ENCODE data around the gene AMN1.
"Not testable (repeated sequence)": the region's sequence is repeated elsewhere in the genome, so short reads cannot be mapped to it uniquely, and the experiment has no call there.

Gene AMN1

DNA sequence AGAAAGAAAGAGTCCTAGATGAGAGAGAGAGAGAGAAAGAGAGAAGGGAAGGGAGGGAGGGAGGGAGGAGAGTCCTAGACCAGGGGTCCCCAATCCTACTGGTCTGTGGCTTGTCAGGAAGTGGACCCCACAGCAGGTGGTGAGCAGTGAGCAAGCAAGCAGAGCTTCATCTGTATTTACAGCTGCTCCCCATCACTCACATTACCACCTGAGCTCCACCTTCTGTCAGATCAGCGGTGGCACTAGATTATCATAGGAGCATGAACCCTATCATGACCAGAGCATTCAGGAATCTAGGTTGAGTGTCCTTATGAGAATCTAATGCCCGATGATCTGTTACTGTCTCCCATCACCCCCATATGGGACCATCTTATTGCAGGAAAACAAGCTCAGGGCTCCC, 39.2 kb upstream of the AMN1 start:
- no peak overlapping the region for H4K8ac ChIP-seq (ENCODE audit: low read depth, low read length)
- no peak overlapping the region for H3K23ac ChIP-seq (ENCODE audit: low read length)
- no peak overlapping the region for H2BK120ac ChIP-seq (ENCODE audit: low read depth, low read length)
- H3K4me1 ChIP-seq (ENCODE audit: control insufficient read depth, low read depth, low read length), result no peaks in the 10 kb centered on the region
- H2BK15ac ChIP-seq (replicated peaks; ENCODE audit: low read depth), result no peak overlapping the region
- H2BK5ac ChIP-seq (ENCODE audit: low read length), result no peak overlapping the region
- no peak overlapping the region for H3K4ac ChIP-seq (ENCODE audit: low read depth, low read length)
- no peaks in the 10 kb centered on the region for H3K79me1 ChIP-seq (ENCODE audit: low read length)
- no peak overlapping the region for H3K4me2 ChIP-seq (ENCODE audit: low read length)
- no peak overlapping the region for H3K56ac ChIP-seq (ENCODE audit: low read length)
- no CpG with 5 or more reads among the region's 2 CpGs for WGBS (ENCODE audit: extremely low coverage, insufficient coverage, low lambda C conversion rate)
- no peak overlapping the region for H3K4me3 ChIP-seq (ENCODE audit: low read length)
- H3K27ac ChIP-seq (ENCODE audit: low read depth, low read length), result no peak overlapping the region
- no peak overlapping the region for H4K5ac ChIP-seq (ENCODE audit: low read length)
- H3K79me2 ChIP-seq (ENCODE audit: control insufficient read depth, insufficient read depth, low read length), result no peaks in the 10 kb centered on the region
- H3K27me3 ChIP-seq (ENCODE audit: insufficient read depth, low read length, poor library complexity), result no peaks in the 10 kb centered on the region
- no peak for DNase-seq
- no peak overlapping the region for H3K9ac ChIP-seq (ENCODE audit: low read length)
- H3K36me3 ChIP-seq (ENCODE audit: control insufficient read depth, insufficient read depth, low read length), result no peaks in the 10 kb centered on the region
- H2AK5ac ChIP-seq (ENCODE audit: low read length), result no peak overlapping the region
- H3K18ac ChIP-seq (ENCODE audit: low read length), result no peak overlapping the region

DNA sequence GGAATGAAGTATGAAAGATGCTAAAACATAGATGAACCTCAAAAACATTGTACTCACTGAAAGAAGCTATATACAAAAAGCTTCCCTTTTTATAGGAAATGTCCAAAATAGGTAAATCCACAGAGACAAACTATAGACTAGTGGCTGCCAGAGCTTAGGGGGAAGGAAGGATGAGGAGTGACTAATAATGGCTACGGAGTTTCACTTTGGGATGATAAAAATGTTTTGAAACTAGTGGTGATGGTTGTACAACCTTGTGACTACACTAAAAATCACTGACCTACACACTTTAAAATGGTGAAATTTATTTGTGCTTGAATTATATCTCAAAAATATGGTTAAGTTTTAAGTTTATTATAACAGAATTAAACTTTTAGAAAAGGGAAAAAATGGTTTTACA, 37.1 kb upstream of the AMN1 start:
- Histone ChIP-seq H3K9ac (ENCODE audit: low read length) (no peak overlapping the region), H3K79me1 (ENCODE audit: low read length) (no peaks in the 10 kb centered on the region), H3K79me2 (ENCODE audit: control insufficient read depth, insufficient read depth, low read length) (no peaks in the 10 kb centered on the region), H3K27me3 (ENCODE audit: insufficient read depth, low read length, poor library complexity) (no peaks in the 10 kb centered on the region), H2BK15ac (replicated peaks; ENCODE audit: low read depth) (no peak overlapping the region), H3K36me3 (ENCODE audit: control insufficient read depth, insufficient read depth, low read length) (no peaks in the 10 kb centered on the region), H3K4me3 (ENCODE audit: low read length) (no peak overlapping the region), H2BK120ac (ENCODE audit: low read depth, low read length) (no peak overlapping the region), H3K4me1 (ENCODE audit: control insufficient read depth, low read depth, low read length) (no peaks in the 10 kb centered on the region), H3K23ac (ENCODE audit: low read length) (no peak overlapping the region), H3K4me2 (ENCODE audit: low read length) (no peak overlapping the region), H2BK5ac (ENCODE audit: low read length) (no peak overlapping the region), H4K8ac (ENCODE audit: low read depth, low read length) (no peak overlapping the region), H3K56ac (ENCODE audit: low read length) (no peak overlapping the region), H2AK5ac (ENCODE audit: low read length) (no peak overlapping the region), H3K18ac (ENCODE audit: low read length) (no peak overlapping the region), H3K4ac (ENCODE audit: low read depth, low read length) (no peak overlapping the region), H4K5ac (ENCODE audit: low read length) (no peak overlapping the region), H3K27ac (ENCODE audit: low read depth, low read length) (no peak overlapping the region)
- no CpG with 5 or more reads among the region's 1 CpG for WGBS (ENCODE audit: extremely low coverage, insufficient coverage, low lambda C conversion rate)
- no peak for DNase-seq

DNA sequence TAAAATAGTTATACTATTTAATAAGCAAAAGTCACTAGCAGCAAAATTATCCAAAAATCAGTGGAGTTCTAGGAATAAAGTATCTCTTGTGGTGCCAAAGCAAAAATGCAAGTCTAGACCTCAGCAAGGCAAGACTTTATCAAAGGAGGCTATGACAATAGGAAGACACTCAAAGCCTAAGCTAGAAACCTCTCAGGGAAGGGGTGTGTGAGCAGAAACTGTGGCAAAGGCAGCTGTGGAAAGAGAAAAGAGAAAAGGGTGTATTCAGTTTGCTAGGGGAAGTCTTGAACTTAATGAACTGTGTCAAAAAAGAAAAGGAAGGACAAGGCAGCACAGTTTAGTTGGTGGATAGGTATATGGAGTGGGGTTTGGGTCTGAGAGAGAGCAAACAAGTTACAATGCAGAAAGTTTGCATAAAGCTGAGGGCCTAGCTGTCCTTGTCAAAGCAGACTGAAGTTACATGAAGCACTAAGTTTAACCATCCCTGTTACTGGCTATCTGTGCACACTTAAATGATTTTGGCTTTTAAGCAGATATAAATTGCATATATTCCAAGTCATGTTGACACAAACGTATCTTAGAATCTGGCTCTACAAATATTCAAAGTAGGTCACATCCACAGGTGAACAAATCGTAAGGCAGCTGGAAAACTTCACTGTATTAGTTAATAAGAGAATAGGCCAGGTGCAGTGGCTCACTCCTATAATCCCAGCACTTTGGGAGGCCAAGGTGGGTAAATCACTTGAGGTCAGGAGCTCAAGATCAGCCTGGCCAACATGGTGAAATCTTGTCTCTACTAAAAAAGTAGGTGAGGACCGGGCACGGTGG, 31.0 kb upstream of the AMN1 start:
- DNase-seq, result no peak
- H3K23ac ChIP-seq (ENCODE audit: low read length), result no peak overlapping the region
- H3K4me2 ChIP-seq (ENCODE audit: low read length), result no peak overlapping the region
- H3K9ac ChIP-seq (ENCODE audit: low read length), result no peak overlapping the region
- H4K5ac ChIP-seq (ENCODE audit: low read length), result no peak overlapping the region
- no peaks in the 10 kb centered on the region for H3K4me1 ChIP-seq (ENCODE audit: control insufficient read depth, low read depth, low read length)
- H3K79me2 ChIP-seq (ENCODE audit: control insufficient read depth, insufficient read depth, low read length), result no peaks in the 10 kb centered on the region
- H3K27ac ChIP-seq (ENCODE audit: low read depth, low read length), result no peak overlapping the region
- no CpG with 5 or more reads among the region's 4 CpGs for WGBS (ENCODE audit: extremely low coverage, insufficient coverage, low lambda C conversion rate)
- no peak overlapping the region for H3K4ac ChIP-seq (ENCODE audit: low read depth, low read length)
- H3K18ac ChIP-seq (ENCODE audit: low read length), result no peak overlapping the region
- no peak overlapping the region for H3K56ac ChIP-seq (ENCODE audit: low read length)
- no peak overlapping the region for H4K8ac ChIP-seq (ENCODE audit: low read depth, low read length)
- no peaks in the 10 kb centered on the region for H3K27me3 ChIP-seq (ENCODE audit: insufficient read depth, low read length, poor library complexity)
- no peak overlapping the region for H3K4me3 ChIP-seq (ENCODE audit: low read length)
- no peaks in the 10 kb centered on the region for H3K36me3 ChIP-seq (ENCODE audit: control insufficient read depth, insufficient read depth, low read length)
- H2BK5ac ChIP-seq (ENCODE audit: low read length), result no peak overlapping the region
- H2AK5ac ChIP-seq (ENCODE audit: low read length), result no peak overlapping the region
- no peak overlapping the region for H2BK15ac ChIP-seq (replicated peaks; ENCODE audit: low read depth)
- no peak overlapping the region for H2BK120ac ChIP-seq (ENCODE audit: low read depth, low read length)
- no peaks in the 10 kb centered on the region for H3K79me1 ChIP-seq (ENCODE audit: low read length)

DNA sequence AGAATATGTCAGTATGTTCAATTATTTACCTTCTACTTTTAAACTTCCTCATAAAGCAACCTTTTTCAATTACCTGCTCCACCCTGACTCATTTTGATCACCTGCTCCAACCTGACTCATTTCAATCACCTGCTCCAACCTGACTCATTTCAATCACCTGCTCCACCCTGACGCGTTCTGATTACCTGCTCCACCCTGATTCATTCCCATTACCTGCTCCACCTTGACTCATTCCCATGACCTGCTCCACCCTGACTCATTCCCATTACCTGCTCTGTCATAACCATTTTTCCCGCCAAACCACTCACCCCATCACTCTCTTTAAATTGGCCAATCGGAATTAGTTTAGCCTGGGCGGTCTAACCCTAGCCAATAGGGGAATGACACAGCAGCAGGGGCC, 29.5 kb upstream of the AMN1 start:
- not testable (repeated sequence) for DNase-seq
- no CpG with 5 or more reads among the region's 5 CpGs for WGBS (ENCODE audit: extremely low coverage, insufficient coverage, low lambda C conversion rate)

DNA sequence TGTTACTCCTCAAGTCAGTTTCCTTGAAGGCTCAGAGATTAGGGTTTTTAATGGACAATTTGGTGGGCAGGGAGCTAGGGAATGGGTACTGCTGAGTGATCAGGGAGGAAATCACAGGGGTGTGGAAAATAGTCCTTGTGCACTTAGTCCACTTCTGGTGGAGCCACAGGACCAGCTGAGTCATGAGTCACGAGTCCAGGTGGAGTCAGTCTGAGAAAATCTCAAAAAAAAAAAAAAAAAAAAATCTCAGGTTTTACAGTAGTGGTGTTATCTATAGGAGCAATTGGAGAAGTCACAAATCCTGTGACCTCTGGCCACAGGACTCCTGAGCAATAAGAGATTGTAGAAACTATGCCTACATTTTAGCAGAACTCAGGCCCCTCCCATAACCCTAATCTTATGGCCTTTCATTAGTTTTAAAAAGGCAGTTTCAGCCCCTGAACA, 28.2 kb upstream of the AMN1 start:
- Histone ChIP-seq H2BK15ac (replicated peaks; ENCODE audit: low read depth) (no peak overlapping the region), H3K56ac (ENCODE audit: low read length) (no peak overlapping the region), H3K9ac (ENCODE audit: low read length) (no peak overlapping the region), H3K4ac (ENCODE audit: low read depth, low read length) (no peak overlapping the region), H3K79me1 (ENCODE audit: low read length) (no peaks in the 10 kb centered on the region), H3K27me3 (ENCODE audit: insufficient read depth, low read length, poor library complexity) (no peaks in the 10 kb centered on the region), H3K27ac (ENCODE audit: low read depth, low read length) (no peak overlapping the region), H3K4me3 (ENCODE audit: low read length) (no peak overlapping the region), H3K4me2 (ENCODE audit: low read length) (no peak overlapping the region), H3K36me3 (ENCODE audit: control insufficient read depth, insufficient read depth, low read length) (no peaks in the 10 kb centered on the region), H4K5ac (ENCODE audit: low read length) (no peak overlapping the region), H2BK5ac (ENCODE audit: low read length) (no peak overlapping the region), H2AK5ac (ENCODE audit: low read length) (no peak overlapping the region), H2BK120ac (ENCODE audit: low read depth, low read length) (no peak overlapping the region), H3K4me1 (ENCODE audit: control insufficient read depth, low read depth, low read length) (no peaks in the 10 kb centered on the region), H3K23ac (ENCODE audit: low read length) (no peak overlapping the region), H4K8ac (ENCODE audit: low read depth, low read length) (no peak overlapping the region), H3K79me2 (ENCODE audit: control insufficient read depth, insufficient read depth, low read length) (no peaks in the 10 kb centered on the region), H3K18ac (ENCODE audit: low read length) (no peak overlapping the region)
- no peak for DNase-seq
- no CpG with 5 or more reads among the region's 1 CpG for WGBS (ENCODE audit: extremely low coverage, insufficient coverage, low lambda C conversion rate)

More for the DNA sequence above, 29.5 kb upstream of the AMN1 start:
- H3K4ac ChIP-seq (ENCODE audit: low read depth, low read length); H3K79me2 ChIP-seq (ENCODE audit: control insufficient read depth, insufficient read depth, low read length); H3K27me3 ChIP-seq (ENCODE audit: insufficient read depth, low read length, poor library complexity); H2BK120ac ChIP-seq (ENCODE audit: low read depth, low read length); H4K5ac ChIP-seq (ENCODE audit: low read length); H3K9ac ChIP-seq (ENCODE audit: low read length); H2BK15ac ChIP-seq (replicated peaks; ENCODE audit: low read depth); H3K4me2 ChIP-seq (ENCODE audit: low read length); H3K4me3 ChIP-seq (ENCODE audit: low read length); H3K27ac ChIP-seq (ENCODE audit: low read depth, low read length); H3K36me3 ChIP-seq (ENCODE audit: control insufficient read depth, insufficient read depth, low read length); H2AK5ac ChIP-seq (ENCODE audit: low read length); H3K23ac ChIP-seq (ENCODE audit: low read length); H3K79me1 ChIP-seq (ENCODE audit: low read length); H2BK5ac ChIP-seq (ENCODE audit: low read length); H3K4me1 ChIP-seq (ENCODE audit: control insufficient read depth, low read depth, low read length); H3K56ac ChIP-seq (ENCODE audit: low read length); H4K8ac ChIP-seq (ENCODE audit: low read depth, low read length); H3K18ac ChIP-seq (ENCODE audit: low read length): not testable (repeated sequence)

DNA sequence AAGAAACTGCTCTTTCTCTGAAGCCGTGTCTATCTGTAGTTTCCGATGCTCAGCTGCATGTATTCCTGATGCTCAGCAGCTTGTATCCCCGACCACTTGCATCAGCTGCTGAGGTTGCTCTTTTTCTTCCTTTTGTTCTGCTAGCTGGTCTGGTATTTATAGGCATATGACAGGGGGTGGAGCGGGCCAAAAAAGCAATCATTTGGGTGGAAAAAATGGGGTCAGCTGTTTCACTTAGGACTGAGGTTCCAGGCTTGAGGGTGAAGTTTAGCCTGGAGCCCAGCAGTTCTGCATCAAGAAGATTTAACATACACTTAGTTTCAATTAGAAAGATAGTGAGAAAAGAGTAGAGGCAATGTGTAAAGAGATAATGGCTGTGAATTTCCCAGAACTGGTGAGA, 23.6 kb upstream of the AMN1 start:
- Histone ChIP-seq H3K79me2 (ENCODE audit: control insufficient read depth, insufficient read depth, low read length) (no peaks in the 10 kb centered on the region), H3K18ac (ENCODE audit: low read length) (no peak overlapping the region), H3K79me1 (ENCODE audit: low read length) (no peaks in the 10 kb centered on the region), H3K23ac (ENCODE audit: low read length) (no peak overlapping the region), H2AK5ac (ENCODE audit: low read length) (no peak overlapping the region), H4K5ac (ENCODE audit: low read length) (no peak overlapping the region), H3K27ac (ENCODE audit: low read depth, low read length) (no peak overlapping the region), H3K4me1 (ENCODE audit: control insufficient read depth, low read depth, low read length) (no peaks in the 10 kb centered on the region), H4K8ac (ENCODE audit: low read depth, low read length) (no peak overlapping the region), H2BK15ac (replicated peaks; ENCODE audit: low read depth) (no peak overlapping the region), H3K4me2 (ENCODE audit: low read length) (no peak overlapping the region), H3K4me3 (ENCODE audit: low read length) (no peak overlapping the region), H3K36me3 (ENCODE audit: control insufficient read depth, insufficient read depth, low read length) (no peaks in the 10 kb centered on the region), H2BK120ac (ENCODE audit: low read depth, low read length) (no peak overlapping the region), H3K9ac (ENCODE audit: low read length) (no peak overlapping the region), H3K4ac (ENCODE audit: low read depth, low read length) (no peak overlapping the region), H2BK5ac (ENCODE audit: low read length) (no peak overlapping the region), H3K27me3 (ENCODE audit: insufficient read depth, low read length, poor library complexity) (no peaks in the 10 kb centered on the region), H3K56ac (ENCODE audit: low read length) (no peak overlapping the region)
- DNase-seq, result peak; percentile 44
- WGBS (ENCODE audit: extremely low coverage, insufficient coverage, low lambda C conversion rate), result no CpG with 5 or more reads among the region's 4 CpGs
